K562 (cell line): ENCODE data around the gene MAN1A1. TPM values are rescaled to one million over a fixed set of nuclear protein-coding genes. Genes with fewer than 3 reads are reported as not detected.

ENCODE experiments used
- BRF1 ChIP-seq: IDR thresholded peaks from 3 replicates; pipeline ENCODE4 v1.6.1; 2011; ENCODE audit warnings: borderline replicate concordance, mild to moderate bottlenecking; ENCODE audit not compliant: insufficient read length; ENCODE audit errors: extremely low read depth
- CREB1 ChIP-seq, 2 experiments: sonication (generic) in 1 of 2; formaldehyde crosslinking in 1 of 2; IDR thresholded peaks; 2 replicates each; pipeline versions ENCODE4 v1.6.1 to v1.8.0; 2012 to 2022; ENCODE audit warnings: inconsistent platforms in 1 of 2, mild to moderate bottlenecking in 1 of 2, missing genetic modification reagents in 1 of 2, moderate library complexity in 1 of 2
- CXXC5 ChIP-seq: fragments of 250-450 bp; sonication (Bioruptor Pico); IDR thresholded peaks from 2 replicates; pipeline ENCODE4 v1.8.0; 2022; ENCODE audit warnings: inconsistent platforms, mild to moderate bottlenecking, moderate library complexity
- ELK1 ChIP-seq: sonication (generic); formaldehyde crosslinking; IDR thresholded peaks from 2 replicates; pipeline ENCODE4 v1.8.1; 2022; ENCODE audit warnings: missing genetic modification reagents
- ETS2 ChIP-seq: IDR thresholded peaks from 2 replicates; pipeline ENCODE4 v1.6.1; 2016; ENCODE audit warnings: borderline replicate concordance, missing genetic modification characterization, mild to moderate bottlenecking, moderate library complexity, missing compliant biosample characterization; ENCODE audit not compliant: poor library complexity, severe bottlenecking
- GATAD2A ChIP-seq: fragments of 450-650 bp; IDR thresholded peaks from 2 replicates; pipeline ENCODE4 v1.6.1; 2017
- GTF2B ChIP-seq: IDR thresholded peaks from 2 replicates; pipeline ENCODE4 v1.6.1; 2011; ENCODE audit not compliant: insufficient read length; ENCODE audit errors: extremely low read depth
- L3MBTL2 ChIP-seq: fragments of 450-650 bp; IDR thresholded peaks from 2 replicates; pipeline ENCODE4 v1.6.1; 2016; ENCODE audit warnings: mild to moderate bottlenecking, moderate library complexity
- NCOR1 ChIP-seq: fragments of 450-650 bp; IDR thresholded peaks from 2 replicates; pipeline ENCODE4 v1.6.1; 2016; ENCODE audit warnings: mild to moderate bottlenecking, moderate library complexity
- NFIC ChIP-seq: fragments of 450-650 bp; IDR thresholded peaks from 2 replicates; pipeline ENCODE4 v1.6.1; 2017; ENCODE audit warnings: mild to moderate bottlenecking, inconsistent platforms
- PTRF ChIP-seq: fragments of 450-650 bp; IDR thresholded peaks from 2 replicates; pipeline ENCODE4 v1.6.1; 2016; ENCODE audit warnings: mild to moderate bottlenecking, missing genetic modification characterization, missing compliant biosample characterization
- RHOXF2B ChIP-seq: fragments of 250-450 bp; sonication (Bioruptor Pico); conservative IDR thresholded peaks from 2 replicates; pipeline ENCODE4 v1.5.1; 2021
- SFPQ ChIP-seq: fragments of 200-400 bp; formaldehyde crosslinking; IDR thresholded peaks from 2 replicates; pipeline ENCODE4 v1.6.1; 2017; ENCODE audit warnings: mild to moderate bottlenecking, low read depth, low read length, moderate library complexity
- SRSF3 ChIP-seq: fragments of 200-400 bp; formaldehyde crosslinking; IDR thresholded peaks from 2 replicates; pipeline ENCODE4 v1.6.1; 2016; ENCODE audit warnings: mild to moderate bottlenecking, low read length, moderate library complexity; ENCODE audit not compliant: insufficient read depth
- STAT5A ChIP-seq: IDR thresholded peaks from 2 replicates; pipeline ENCODE4 v1.6.1; 2012; ENCODE audit warnings: low read length, inconsistent platforms, borderline replicate concordance
- TFAM ChIP-seq: fragments of 250-450 bp; sonication (Bioruptor Pico); conservative IDR thresholded peaks from 2 replicates; pipeline ENCODE4 v1.5.0; 2021; ENCODE audit warnings: mild to moderate bottlenecking, moderate library complexity
- TOE1 ChIP-seq, 2 experiments: fragments of 450-650 bp in 1 of 2; sonication (generic) in 1 of 2; formaldehyde crosslinking in 1 of 2; IDR thresholded peaks; 2 replicates each; pipeline versions ENCODE4 v1.7.1 to v1.8.0; 2016 to 2022; ENCODE audit warnings: borderline replicate concordance in 2 of 2, mild to moderate bottlenecking in 2 of 2, antibody characterized with exemption in 1 of 2, inconsistent platforms in 1 of 2, low read depth in 1 of 2, missing genetic modification reagents in 1 of 2, moderate library complexity in 1 of 2
- ZNF140 ChIP-seq: fragments of 250-450 bp; sonication (Bioruptor Pico); IDR thresholded peaks from 2 replicates; pipeline ENCODE4 v1.8.0; 2021; ENCODE audit warnings: moderate library complexity, mild to moderate bottlenecking, inconsistent platforms
- ZNF217 ChIP-seq: sonication (generic); formaldehyde crosslinking; IDR thresholded peaks from 2 replicates; pipeline ENCODE4 v1.8.0; 2022; ENCODE audit warnings: mild to moderate bottlenecking, missing genetic modification reagents
- ZNF282 ChIP-seq: sonication (generic); formaldehyde crosslinking; IDR thresholded peaks from 2 replicates; pipeline ENCODE4 v1.8.1; 2023; ENCODE audit warnings: missing genetic modification reagents
- ZNF395 ChIP-seq: fragments of 200-800 bp; sonication (Bioruptor generic); IDR thresholded peaks from 2 replicates; pipeline ENCODE4 v1.6.1; 2017; ENCODE audit warnings: missing genetic modification characterization, missing compliant biosample characterization
- ZNF644 ChIP-seq: fragments of 200-800 bp; sonication (Bioruptor generic); IDR thresholded peaks from 2 replicates; pipeline ENCODE4 v1.6.1; 2016; ENCODE audit warnings: low read depth, missing genetic modification characterization, missing compliant biosample characterization
- polyA plus RNA-seq, 8 experiments: library from polyadenylated mRNA; depleted of rRNA in 4 of 8; stranded (reverse) in 5 of 8; unstranded in 3 of 8; fragments of >200 nt; fragmentation: Nextera tagmentation in 2 of 8; fragmentation: Illumina TruSeq in 1 of 8; extraction: Ambion mirVana in 2 of 8; extraction: Trizol in 1 of 8; gene quantifications; 2 replicates each; pipeline versions ENCODE4 v1.2.1 to v1.2.3, GENCODE V29; 2011 to 2014; ENCODE audit warnings: inconsistent platforms in 1 of 8, missing spikeins in 1 of 8
- total RNA-seq, 7 experiments: library from RNA; depleted of rRNA in 6 of 7; stranded (reverse); fragments of >200 nt in 6 of 7; fragmentation: Illumina TruSeq in 2 of 7; extraction: Trizol in 2 of 7; gene quantifications; 2 replicates each; pipeline versions ENCODE4 v1.2.1 to v1.2.3, GENCODE V29; 2011 to 2021; ENCODE audit warnings: low replicate concordance in 1 of 7

MAN1A1 gene
- total and polyA plus RNA-seq, 9 of the 15 experiments (the other 6 are each of a cell fraction or from before 2014, with no cell fraction given) = 24.5 to 78.4 (median 59.7) TPM

- TF ChIP-seq CXXC5 (peak; percentile 76), CREB1 (IDR thresholded peaks at IDR 0.05) (peak; percentile 43; the same call in 1 of the 2 replicates), CREB1 (CRISPR knock-in tag; IDR thresholded peaks at IDR 0.05) (no peak), ZNF140 (CRISPR knock-in tag) (no peak), ELK1 (CRISPR knock-in tag) (no peak), L3MBTL2 (0 out of 2 replicates have a peak, but pooled peaks have one; percentile 11), ZNF395 (CRISPR knock-in tag) (0 out of 2 replicates have a peak, but pooled peaks have one; percentile 35), ZNF644 (peak; percentile 89; the same call in 1 of the 2 replicates), BRF1 (no peak), TOE1 (IDR thresholded peaks at IDR 0.05; ENCODE audit: borderline replicate concordance) (no peak), TOE1 (CRISPR knock-in tag; IDR thresholded peaks at IDR 0.05; ENCODE audit: borderline replicate concordance, low read depth) (no peak), NCOR1 (peak; percentile 92), TFAM (no peak), STAT5A (peak; percentile 80), SFPQ (no peak), SRSF3 (no peak), ZNF282 (CRISPR knock-in tag) (no peak), PTRF (tag) (no peak), ETS2 (no peak), RHOXF2B (CRISPR knock-in tag) (no peak), GATAD2A (peak; percentile 88), GTF2B (no peak), NFIC (peak; percentile 50; the same call in 1 of the 2 replicates), ZNF217 (no peak)
These were observed 36.7 kb downstream of the MAN1A1 start (continued) for GRCh38 chr6:119312875-119313338.
